ENCODE results near the gene SGSM1.
"Not testable (repeated sequence)": the region's sequence is repeated elsewhere in the genome, so short reads cannot be mapped to it uniquely, and the experiment has no call there.

The SGSM1 gene

DNA sequence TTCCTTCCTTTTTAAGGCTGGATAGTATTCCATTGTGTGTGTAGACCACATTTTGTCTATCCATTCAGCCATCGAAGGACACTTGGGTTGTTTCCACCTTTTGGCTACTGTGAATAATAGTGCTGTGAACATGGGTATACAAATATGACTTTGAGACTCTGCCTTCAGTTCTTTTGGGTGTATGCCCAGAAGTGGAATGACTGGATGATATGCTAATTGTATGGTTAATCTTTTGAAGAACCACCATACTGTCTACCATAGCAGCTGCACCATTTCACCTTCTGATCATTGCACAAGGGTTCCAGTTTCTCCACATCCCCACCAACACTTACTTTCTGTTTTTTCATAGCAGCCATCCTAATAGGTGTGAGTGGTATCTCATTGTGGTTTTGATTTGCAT is 30.3 kb downstream of the SGSM1 start:
- H3K4me3 ChIP-seq (ENCODE audit: low read depth, low read length): no peak overlapping the region
- in situ Hi-C loops (cut with HindIII; ENCODE audit: low sequenced_read_pairs): no loop called here
- TF ChIP-seq, protein P1, sequence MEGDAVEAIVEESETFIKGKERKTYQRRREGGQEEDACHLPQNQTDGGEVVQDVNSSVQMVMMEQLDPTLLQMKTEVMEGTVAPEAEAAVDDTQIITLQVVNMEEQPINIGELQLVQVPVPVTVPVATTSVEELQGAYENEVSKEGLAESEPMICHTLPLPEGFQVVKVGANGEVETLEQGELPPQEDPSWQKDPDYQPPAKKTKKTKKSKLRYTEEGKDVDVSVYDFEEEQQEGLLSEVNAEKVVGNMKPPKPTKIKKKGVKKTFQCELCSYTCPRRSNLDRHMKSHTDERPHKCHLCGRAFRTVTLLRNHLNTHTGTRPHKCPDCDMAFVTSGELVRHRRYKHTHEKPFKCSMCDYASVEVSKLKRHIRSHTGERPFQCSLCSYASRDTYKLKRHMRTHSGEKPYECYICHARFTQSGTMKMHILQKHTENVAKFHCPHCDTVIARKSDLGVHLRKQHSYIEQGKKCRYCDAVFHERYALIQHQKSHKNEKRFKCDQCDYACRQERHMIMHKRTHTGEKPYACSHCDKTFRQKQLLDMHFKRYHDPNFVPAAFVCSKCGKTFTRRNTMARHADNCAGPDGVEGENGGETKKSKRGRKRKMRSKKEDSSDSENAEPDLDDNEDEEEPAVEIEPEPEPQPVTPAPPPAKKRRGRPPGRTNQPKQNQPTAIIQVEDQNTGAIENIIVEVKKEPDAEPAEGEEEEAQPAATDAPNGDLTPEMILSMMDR (IDR thresholded peaks at IDR 0.05; ENCODE audit: low read depth, low read length): no peak
- no peak for DNase-seq (ENCODE audit: low read depth, low spot score)

DNA sequence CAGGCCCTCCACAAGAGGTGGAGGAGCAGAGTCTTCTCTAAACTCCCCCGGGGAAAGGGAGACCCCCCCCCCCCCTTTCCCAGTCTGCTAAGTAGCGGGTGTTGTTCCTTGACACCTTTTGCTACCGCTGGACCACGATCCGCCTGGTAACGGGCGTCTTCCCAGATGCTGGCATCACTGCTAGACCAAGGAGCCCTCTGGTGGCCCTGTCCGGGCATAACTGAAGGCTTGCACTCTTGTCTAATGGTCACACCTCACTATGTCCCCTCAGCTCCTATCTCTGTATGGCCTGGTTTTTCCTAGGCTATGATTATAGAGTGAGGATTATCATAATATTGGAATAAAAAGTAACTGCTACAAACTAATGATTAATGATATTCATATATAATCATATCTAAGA is 31.5 kb downstream of the SGSM1 start:
- DNase-seq (ENCODE audit: low read depth, low spot score); H3K4me3 ChIP-seq (ENCODE audit: low read depth, low read length); in situ Hi-C loops (cut with HindIII; ENCODE audit: low sequenced_read_pairs): not testable (repeated sequence)

DNA sequence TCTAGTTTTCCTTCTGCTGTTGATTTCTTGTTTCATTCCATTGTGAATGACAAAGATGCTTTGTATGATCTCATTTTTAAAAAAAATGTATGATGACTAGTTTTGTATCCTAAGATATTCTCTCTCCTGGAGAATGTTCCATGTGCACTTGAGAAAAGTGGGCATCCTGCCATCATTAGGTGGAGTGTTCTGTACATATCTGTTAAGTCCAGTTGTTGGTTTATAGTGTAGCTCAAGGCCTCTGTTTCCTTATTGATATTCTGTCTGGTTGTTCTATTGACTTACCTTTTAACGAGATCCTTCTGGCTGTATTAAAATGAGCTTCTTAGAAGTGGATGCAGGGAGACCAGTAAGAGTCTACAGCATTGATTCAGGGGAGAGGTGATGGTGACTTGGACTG is 35.2 kb downstream of the SGSM1 start:
- TF ChIP-seq, protein P1 (IDR thresholded peaks at IDR 0.05; ENCODE audit: low read depth, low read length): no peak
- no peak for DNase-seq (ENCODE audit: low read depth, low spot score)
- in situ Hi-C loops (cut with HindIII; ENCODE audit: low sequenced_read_pairs): no loop called here
- H3K4me3 ChIP-seq (ENCODE audit: low read depth, low read length): no peak overlapping the region

DNA sequence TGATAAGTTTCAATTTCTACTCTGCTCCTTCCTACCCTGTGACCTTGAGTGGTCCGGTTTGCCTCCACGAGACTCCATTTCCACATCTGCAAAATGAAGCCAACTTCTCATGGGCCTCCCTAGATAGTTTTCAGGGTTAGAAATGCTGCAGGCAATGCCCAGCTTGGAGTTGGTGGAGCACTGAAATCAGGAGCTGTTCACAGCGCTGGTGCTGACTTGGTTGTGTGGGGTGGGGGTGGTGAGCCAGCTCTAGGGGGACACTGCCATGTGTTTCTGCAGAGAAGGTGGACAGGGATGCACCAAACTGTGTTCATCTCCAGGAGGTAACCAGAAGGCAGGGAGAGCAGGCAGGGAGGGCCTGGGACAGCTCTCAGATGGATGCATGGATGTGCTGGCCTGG is 37.0 kb downstream of the SGSM1 start:
- in situ Hi-C loops (cut with HindIII; ENCODE audit: low sequenced_read_pairs): no loop called here
- no peak overlapping the region for H3K4me3 ChIP-seq (ENCODE audit: low read depth, low read length)
- TF ChIP-seq, protein P1 (IDR thresholded peaks at IDR 0.05; ENCODE audit: low read depth, low read length): no peak
- no peak for DNase-seq (ENCODE audit: low read depth, low spot score)

DNA sequence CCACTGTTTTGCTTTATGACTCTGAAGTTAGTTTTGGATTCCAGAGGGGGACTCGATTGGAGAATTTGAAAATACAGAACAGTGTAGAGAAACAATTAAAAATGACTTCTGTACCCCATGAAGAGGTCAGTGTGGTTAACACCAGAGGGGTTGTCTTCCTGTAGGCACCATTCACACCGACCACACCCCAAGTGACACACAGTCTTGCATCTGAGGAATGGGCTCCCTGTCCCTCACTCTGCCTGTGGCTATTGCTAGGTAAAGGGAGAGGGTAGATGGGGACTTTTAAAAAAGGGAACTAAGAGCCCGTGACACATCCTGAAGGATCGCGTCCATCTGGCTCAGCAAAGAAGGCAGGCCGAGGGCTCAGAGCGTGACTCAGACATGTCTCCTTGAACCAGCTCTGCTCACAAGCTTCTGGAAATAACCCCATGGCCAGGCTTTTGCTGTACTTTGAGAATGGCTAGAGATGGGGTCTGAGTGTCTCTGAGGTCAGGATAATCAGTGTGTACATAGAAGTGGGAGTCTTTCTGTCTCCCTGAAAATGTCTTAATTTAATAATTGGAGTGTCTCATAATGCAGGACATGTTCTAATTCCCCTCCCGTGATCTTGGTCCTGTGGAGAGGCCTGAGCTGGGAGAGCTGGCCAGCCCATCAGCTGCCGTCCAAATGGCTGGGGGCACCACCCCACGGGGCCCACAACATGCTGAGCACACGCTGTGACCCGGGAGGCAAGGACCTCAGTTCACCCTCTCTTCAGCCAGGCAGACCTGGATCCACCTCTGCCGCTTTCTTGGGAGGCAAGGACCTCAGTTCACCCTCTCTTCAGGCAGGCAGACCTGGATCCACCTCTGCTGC is 39.3 kb downstream of the SGSM1 start:
- no peak overlapping the region for H3K4me3 ChIP-seq (ENCODE audit: low read depth, low read length)
- no peak for DNase-seq (ENCODE audit: low read depth, low spot score)
- TF ChIP-seq, protein P1 (IDR thresholded peaks at IDR 0.05; ENCODE audit: low read depth, low read length): no peak
- in situ Hi-C loops (cut with HindIII; ENCODE audit: low sequenced_read_pairs): no loop called here

DNA sequence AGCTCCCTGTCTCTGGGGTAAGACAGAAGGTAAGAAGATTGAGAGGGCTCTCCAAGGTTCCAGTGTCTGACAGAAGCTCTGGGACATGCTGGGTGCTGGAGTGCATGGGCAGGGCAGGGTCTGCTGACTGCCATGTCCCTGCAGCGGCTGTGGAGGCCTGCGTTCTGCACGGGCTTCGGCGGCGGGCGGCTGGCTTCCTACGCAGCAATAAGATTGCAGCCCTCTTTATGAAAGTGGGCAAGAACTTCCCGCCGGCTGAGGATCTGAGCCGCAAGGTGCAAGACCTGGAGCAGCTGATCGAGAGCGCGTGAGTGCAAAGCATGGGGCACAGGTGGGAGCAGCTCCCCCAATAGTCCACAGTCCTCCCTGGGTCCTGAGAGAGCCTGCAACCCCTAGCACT is 41.5 kb downstream of the SGSM1 start:
- DNase-seq (ENCODE audit: low read depth, low spot score): no peak
- TF ChIP-seq, protein P1 (IDR thresholded peaks at IDR 0.05; ENCODE audit: low read depth, low read length): no peak
- in situ Hi-C loops (cut with HindIII; ENCODE audit: low sequenced_read_pairs): no loop called here
- H3K4me3 ChIP-seq (ENCODE audit: low read depth, low read length): no peak overlapping the region

DNA sequence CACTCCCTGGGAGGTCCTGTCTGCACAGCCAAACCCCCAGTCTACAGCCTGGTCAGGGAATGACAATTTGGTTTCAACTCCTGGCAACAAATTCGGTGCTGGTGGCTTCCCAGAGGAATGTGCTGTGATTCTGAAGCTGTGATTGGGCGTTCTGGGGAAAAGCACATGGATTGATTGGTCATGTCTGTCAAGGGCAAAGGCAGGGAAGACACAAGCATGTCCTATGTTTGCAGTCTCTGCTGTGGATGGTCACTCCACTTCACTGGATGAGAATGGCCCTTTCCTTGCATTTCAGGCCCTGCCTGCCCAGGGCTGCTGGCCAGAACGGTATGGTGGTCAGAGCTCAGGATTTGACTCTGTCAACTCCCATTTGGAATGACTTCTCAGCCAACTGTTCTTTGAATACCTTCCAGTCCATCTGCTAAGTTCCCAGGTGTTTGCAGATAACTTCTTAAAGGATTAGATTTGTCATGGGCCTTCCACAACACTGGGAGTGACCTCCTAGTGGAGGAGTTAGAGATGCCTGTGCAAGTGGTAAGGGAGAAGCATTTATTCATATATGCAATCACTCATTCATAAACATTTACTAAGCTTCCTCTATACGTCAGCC is 42.7 kb downstream of the SGSM1 start:
- in situ Hi-C loops (cut with HindIII; ENCODE audit: low sequenced_read_pairs): no loop called here
- DNase-seq (ENCODE audit: low read depth, low spot score): no peak
- TF ChIP-seq, protein P1 (IDR thresholded peaks at IDR 0.05; ENCODE audit: low read depth, low read length): no peak
- H3K4me3 ChIP-seq (ENCODE audit: low read depth, low read length): no peak overlapping the region

All from astrocyte of the spinal cord (primary cell).